ENCODE results near the gene CHRNA1. TPM values are rescaled to one million over a fixed set of nuclear protein-coding genes. Genes with fewer than 3 reads are reported as not detected.
A peak's percentile ranks its signal among the peaks of the same experiment; 100 is the strongest.
"Not testable (repeated sequence)": the region's sequence is repeated elsewhere in the genome, so short reads cannot be mapped to it uniquely, and the experiment has no call there.

CHRNA1 gene
- total and polyA plus RNA-seq, 4 donors, result 0.03 TPM; not detected in 3

DNA sequence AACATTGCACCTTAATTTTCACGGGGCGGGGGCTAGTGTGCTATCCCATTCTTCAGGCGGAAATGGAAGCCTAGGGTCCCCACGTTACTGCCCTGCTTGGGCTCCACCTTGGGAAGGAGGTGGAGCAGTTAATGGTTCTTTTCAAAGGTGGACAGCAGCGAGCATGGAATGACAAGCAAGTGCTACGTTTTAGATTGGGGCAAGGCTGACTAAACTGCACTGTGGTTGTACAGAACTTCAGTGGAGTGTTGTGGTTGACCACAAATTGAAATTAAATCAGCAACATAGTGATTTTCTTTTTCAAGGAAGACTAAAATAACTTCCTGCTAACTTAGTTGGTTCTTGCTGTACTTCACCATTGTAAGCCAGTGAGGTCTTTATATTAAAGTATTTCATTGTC is 47.0 kb downstream of the CHRNA1 start:
- no peak overlapping the region for H3K4me3 ChIP-seq

DNA sequence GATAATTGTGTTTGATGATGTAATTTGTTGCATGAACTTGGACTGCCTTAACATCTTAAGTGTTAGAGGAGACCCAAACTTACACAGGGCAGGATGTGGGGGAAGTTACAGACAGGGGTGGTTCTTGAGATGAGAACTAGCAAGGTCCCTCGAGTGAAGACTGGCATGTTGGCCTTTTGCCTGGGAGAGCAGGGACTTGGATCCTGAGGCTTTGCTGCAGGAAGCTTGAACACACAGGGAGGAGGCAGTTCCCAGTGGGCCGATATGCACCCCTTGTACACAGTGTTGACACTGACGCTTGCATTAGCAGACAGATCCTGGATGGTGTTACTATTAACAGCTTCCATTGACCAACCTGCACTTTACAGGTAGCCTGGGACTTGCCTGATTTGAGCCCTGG is 47.5 kb downstream of the CHRNA1 start:
- Histone ChIP-seq H3K27me3 (ENCODE audit: control insufficient read depth in 3 of 3, insufficient read depth in 3 of 3, low read length in 2 of 3) (no peaks in the 10 kb centered on the region), H3K36me3 (ENCODE audit: control insufficient read depth in 4 of 4, insufficient read depth in 4 of 4, low read length in 4 of 4) (no peaks in the 10 kb centered on the region), H3K9me3 (ENCODE audit: control insufficient read depth in 4 of 4, insufficient read depth in 3 of 4, low read length in 3 of 4) (peaks cover 0 to 4% (median 0%) of the 10 kb centered on the region in 4 donors), H3K4me1 (ENCODE audit: control insufficient read depth in 5 of 5, insufficient read depth in 5 of 5, low read length in 5 of 5) (no peaks in the 10 kb centered on the region), H3K27ac (ENCODE audit: low read depth in 1 of 2, low read length in 1 of 2) (no peak overlapping the region), H3K9ac (ENCODE audit: insufficient read depth in 1 of 2, low read length in 2 of 2) (no peak overlapping the region), H3K4me3 (no peak overlapping the region)
- 35 to 39% methylated on average over 3 of the region's 3 CpGs for whole genome bisulfite sequencing, 2 donors
- TF ChIP-seq, protein P1, sequence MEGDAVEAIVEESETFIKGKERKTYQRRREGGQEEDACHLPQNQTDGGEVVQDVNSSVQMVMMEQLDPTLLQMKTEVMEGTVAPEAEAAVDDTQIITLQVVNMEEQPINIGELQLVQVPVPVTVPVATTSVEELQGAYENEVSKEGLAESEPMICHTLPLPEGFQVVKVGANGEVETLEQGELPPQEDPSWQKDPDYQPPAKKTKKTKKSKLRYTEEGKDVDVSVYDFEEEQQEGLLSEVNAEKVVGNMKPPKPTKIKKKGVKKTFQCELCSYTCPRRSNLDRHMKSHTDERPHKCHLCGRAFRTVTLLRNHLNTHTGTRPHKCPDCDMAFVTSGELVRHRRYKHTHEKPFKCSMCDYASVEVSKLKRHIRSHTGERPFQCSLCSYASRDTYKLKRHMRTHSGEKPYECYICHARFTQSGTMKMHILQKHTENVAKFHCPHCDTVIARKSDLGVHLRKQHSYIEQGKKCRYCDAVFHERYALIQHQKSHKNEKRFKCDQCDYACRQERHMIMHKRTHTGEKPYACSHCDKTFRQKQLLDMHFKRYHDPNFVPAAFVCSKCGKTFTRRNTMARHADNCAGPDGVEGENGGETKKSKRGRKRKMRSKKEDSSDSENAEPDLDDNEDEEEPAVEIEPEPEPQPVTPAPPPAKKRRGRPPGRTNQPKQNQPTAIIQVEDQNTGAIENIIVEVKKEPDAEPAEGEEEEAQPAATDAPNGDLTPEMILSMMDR (IDR thresholded peaks at IDR 0.05; ENCODE audit: control extremely low read depth, extremely low read depth), result no peak
- ATAC-seq (ENCODE audit: insufficient read depth, low FRiP score) (no peak), DNase-seq (peak in 1 of 3 donors; percentile 19)

More for the DNA sequence above, 47.0 kb downstream of the CHRNA1 start:
- DNase-seq (no peak), ATAC-seq (ENCODE audit: insufficient read depth, low FRiP score) (no peak)
- WGBS, 2 donors, result 61 to 73% methylated on average over 6 of the region's 6 CpGs
- no peak overlapping the region for H3K27ac ChIP-seq (ENCODE audit: low read depth in 1 of 2, low read length in 1 of 2)
- H3K9me3 ChIP-seq (ENCODE audit: control insufficient read depth in 4 of 4, insufficient read depth in 3 of 4, low read length in 3 of 4), result peaks cover 0 to 4% (median 0%) of the 10 kb centered on the region in 4 donors
- H3K36me3 ChIP-seq (ENCODE audit: control insufficient read depth in 4 of 4, insufficient read depth in 4 of 4, low read length in 4 of 4), result no peaks in the 10 kb centered on the region
- H3K4me1 ChIP-seq (ENCODE audit: control insufficient read depth in 5 of 5, insufficient read depth in 5 of 5, low read length in 5 of 5), result no peaks in the 10 kb centered on the region
- no peaks in the 10 kb centered on the region for H3K27me3 ChIP-seq (ENCODE audit: control insufficient read depth in 3 of 3, insufficient read depth in 3 of 3, low read length in 2 of 3)
- no peak overlapping the region for H3K9ac ChIP-seq (ENCODE audit: insufficient read depth in 1 of 2, low read length in 2 of 2)
- TF ChIP-seq, protein P1 (IDR thresholded peaks at IDR 0.05; ENCODE audit: control extremely low read depth, extremely low read depth), result no peak

DNA sequence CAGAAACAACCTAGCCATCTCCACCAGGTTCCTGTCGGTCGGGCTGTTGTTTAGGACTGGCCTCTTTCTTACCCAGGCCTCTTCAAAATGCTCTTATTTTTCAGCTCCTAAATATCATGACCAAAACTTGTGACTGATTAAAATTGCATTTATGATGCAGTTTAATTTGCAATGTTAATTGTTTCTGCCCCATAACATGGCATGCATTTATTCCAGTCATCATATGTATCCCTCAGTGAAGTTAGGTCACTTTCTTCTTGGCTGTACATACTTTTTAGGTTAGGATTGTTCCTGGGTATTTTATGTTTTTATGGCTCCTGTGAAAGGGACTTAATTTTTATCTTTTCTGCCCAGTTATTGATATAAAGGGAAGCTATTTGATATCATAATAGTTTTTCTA is 50.6 kb downstream of the CHRNA1 start:
- peaks cover 0 to 6% (median 0%) of the 10 kb centered on the region in 4 donors for H3K9me3 ChIP-seq (ENCODE audit: control insufficient read depth in 4 of 4, insufficient read depth in 3 of 4, low read length in 3 of 4)
- DNase-seq, result no peak
- H3K4me1 ChIP-seq (ENCODE audit: control insufficient read depth in 5 of 5, insufficient read depth in 5 of 5, low read length in 5 of 5), result no peaks in the 10 kb centered on the region
- H3K4me3 ChIP-seq, result no peak overlapping the region
- WGBS, 2 donors, result 94 to 96% methylated on average over 2 of the region's 2 CpGs
- no peaks in the 10 kb centered on the region for H3K36me3 ChIP-seq (ENCODE audit: control insufficient read depth in 4 of 4, insufficient read depth in 4 of 4, low read length in 4 of 4)
- TF ChIP-seq, protein P1 (IDR thresholded peaks at IDR 0.05; ENCODE audit: control extremely low read depth, extremely low read depth), result no peak
- ATAC-seq (ENCODE audit: insufficient read depth, low FRiP score), result no peak
- H3K27me3 ChIP-seq (ENCODE audit: control insufficient read depth in 3 of 3, insufficient read depth in 3 of 3, low read length in 2 of 3), result peaks cover 0 to 3% (median 0%) of the 10 kb centered on the region in 3 donors
- H3K27ac ChIP-seq (ENCODE audit: low read depth in 1 of 2, low read length in 1 of 2), result no peak overlapping the region
- H3K9ac ChIP-seq (ENCODE audit: insufficient read depth in 1 of 2, low read length in 2 of 2), result no peak overlapping the region

DNA sequence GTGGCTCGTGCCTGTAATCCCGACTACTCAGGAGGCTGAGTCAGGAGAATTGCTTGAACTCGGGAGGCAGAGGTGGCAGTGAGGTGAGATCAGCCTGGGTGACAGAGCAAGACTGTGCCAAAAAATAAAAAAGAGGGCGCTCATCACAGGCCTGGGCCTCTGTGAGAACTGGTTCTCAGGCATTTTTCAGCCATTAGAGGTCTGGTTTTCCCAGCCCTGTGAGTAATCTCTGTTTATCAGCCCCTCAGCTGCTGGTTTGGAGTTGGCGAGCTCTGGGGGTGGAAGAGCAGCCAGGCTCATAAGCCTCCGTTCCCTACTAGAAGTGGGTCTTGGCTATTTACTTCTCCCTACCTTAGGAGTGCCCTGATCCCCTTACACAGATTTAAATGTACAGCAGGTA is 53.1 kb downstream of the CHRNA1 start:
- no peak for ATAC-seq (ENCODE audit: insufficient read depth, low FRiP score)
- H3K27ac ChIP-seq (ENCODE audit: low read depth in 1 of 2, low read length in 1 of 2), result no peak overlapping the region
- peaks cover 0 to 3% (median 0%) of the 10 kb centered on the region in 3 donors for H3K27me3 ChIP-seq (ENCODE audit: control insufficient read depth in 3 of 3, insufficient read depth in 3 of 3, low read length in 2 of 3)
- H3K4me3 ChIP-seq, result no peak overlapping the region
- TF ChIP-seq, protein P1 (IDR thresholded peaks at IDR 0.05; ENCODE audit: control extremely low read depth, extremely low read depth), result no peak
- no peaks in the 10 kb centered on the region for H3K4me1 ChIP-seq (ENCODE audit: control insufficient read depth in 5 of 5, insufficient read depth in 5 of 5, low read length in 5 of 5)
- 95 to 96% methylated on average over 6 of the region's 6 CpGs for WGBS, 2 donors
- DNase-seq, result no peak
- H3K9me3 ChIP-seq (ENCODE audit: control insufficient read depth in 4 of 4, insufficient read depth in 3 of 4, low read length in 3 of 4), result peaks cover 0 to 6% (median 0%) of the 10 kb centered on the region in 4 donors
- H3K36me3 ChIP-seq (ENCODE audit: control insufficient read depth in 4 of 4, insufficient read depth in 4 of 4, low read length in 4 of 4), result no peaks in the 10 kb centered on the region
- H3K9ac ChIP-seq (ENCODE audit: insufficient read depth in 1 of 2, low read length in 2 of 2), result no peak overlapping the region

DNA sequence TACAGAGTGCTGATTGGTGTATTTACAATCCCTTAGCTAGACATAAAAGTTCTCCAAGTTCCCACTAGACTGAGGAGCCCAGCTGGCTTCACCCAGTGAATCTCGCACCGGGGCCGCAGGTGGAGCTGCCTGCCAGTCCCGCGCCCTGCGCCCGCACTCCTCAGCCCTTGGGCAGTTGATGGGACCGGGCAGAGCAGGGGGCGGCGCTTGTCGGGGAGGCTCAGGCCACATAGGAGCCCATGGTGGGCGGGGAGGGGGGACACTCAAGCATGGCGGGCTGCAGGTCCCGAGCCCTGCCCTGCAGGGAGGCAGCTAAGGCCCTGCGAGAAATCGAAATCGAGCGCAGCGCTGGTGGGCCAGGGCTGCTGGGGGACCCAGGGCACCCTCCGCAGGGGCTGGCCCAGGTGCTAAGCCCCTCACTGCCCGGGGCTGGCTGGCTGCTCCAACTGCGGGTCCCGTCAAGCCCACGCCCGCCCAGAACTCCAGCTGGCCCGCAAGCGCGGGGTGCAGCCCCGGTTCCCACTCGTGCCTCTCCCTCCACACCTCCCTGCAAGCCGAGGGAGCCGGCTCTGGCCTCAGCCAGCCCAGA is 54.8 kb downstream of the CHRNA1 start:
- DNase-seq; H3K4me3 ChIP-seq; H3K4me1 ChIP-seq (ENCODE audit: control insufficient read depth in 5 of 5, insufficient read depth in 5 of 5, low read length in 5 of 5); H3K9me3 ChIP-seq (ENCODE audit: control insufficient read depth in 4 of 4, insufficient read depth in 3 of 4, low read length in 3 of 4); H3K27ac ChIP-seq (ENCODE audit: low read depth in 1 of 2, low read length in 1 of 2); H3K36me3 ChIP-seq (ENCODE audit: control insufficient read depth in 4 of 4, insufficient read depth in 4 of 4, low read length in 4 of 4); H3K9ac ChIP-seq (ENCODE audit: insufficient read depth in 1 of 2, low read length in 2 of 2); H3K27me3 ChIP-seq (ENCODE audit: control insufficient read depth in 3 of 3, insufficient read depth in 3 of 3, low read length in 2 of 3); ATAC-seq (ENCODE audit: insufficient read depth, low FRiP score): not testable (repeated sequence)
- WGBS, 2 donors, result 96 to 98% methylated on average over 32 of the region's 32 CpGs

All from lung (tissue), 12 donors.